GM12875 (cell line): ENCODE data around the gene EIF4E3.
A peak's percentile ranks its signal among the peaks of the same experiment; 100 is the strongest.

Experiments used
- H3K4me3 ChIP-seq: one replicate; pipeline ENCODE4 v1.5.1; 2011; ENCODE audit warnings: low read depth, low read length, control low read depth
- CTCF ChIP-seq: IDR thresholded peaks from 2 replicates; pipeline ENCODE4 v1.5.1; 2011; ENCODE audit warnings: low read depth, mild to moderate bottlenecking, control low read depth, inconsistent platforms, low read length, moderate library complexity, borderline replicate concordance; ENCODE audit not compliant: insufficient read depth

The EIF4E3 gene

GRCh38 chr3:71710906-71711494, 14.2 kb downstream of the EIF4E3 start:
- no peak overlapping the region for H3K4me3 ChIP-seq
- TF ChIP-seq CTCF: peak; percentile 47; the same call in 1 of the 2 replicates

GRCh38 chr3:71709908-71710511, 15.2 kb downstream of the EIF4E3 start:
- no peak for TF ChIP-seq CTCF
- H3K4me3 ChIP-seq: no peak overlapping the region

- TF ChIP-seq CTCF: no peak
- no peak overlapping the region for H3K4me3 ChIP-seq
These were observed 16.6 kb downstream of the EIF4E3 start for GRCh38 chr3:71708476-71709105.

GRCh38 chr3:71707595-71707994, 17.6 kb downstream of the EIF4E3 start:
- no peak overlapping the region for H3K4me3 ChIP-seq
- TF ChIP-seq CTCF: no peak

GRCh38 chr3:71705681-71706080, 19.5 kb downstream of the EIF4E3 start:
- no peak overlapping the region for H3K4me3 ChIP-seq
- TF ChIP-seq CTCF: no peak

- H3K4me3 ChIP-seq: no peak overlapping the region
- no peak for TF ChIP-seq CTCF
These were observed 20.3 kb downstream of the EIF4E3 start for GRCh38 chr3:71704915-71705314.

- H3K4me3 ChIP-seq: no peak overlapping the region
- TF ChIP-seq CTCF: no peak
These were observed 21.4 kb downstream of the EIF4E3 start for GRCh38 chr3:71703797-71704196.
